Pancreas (tissue), 10 donors: ENCODE results near the gene GUCD1. TPM values are rescaled to one million over a fixed set of nuclear protein-coding genes. Genes with fewer than 3 reads are reported as not detected.

ENCODE experiments used
- ATAC-seq, 4 donors: fragments of 200-7000 bp; cut with Tn5 transposase; one replicate each; pipeline versions ENCODE4 v1.8.0 to v1.9.1; 2020; ENCODE audit warnings: mild to moderate bottlenecking in 4 of 4, moderate library complexity in 4 of 4
- DNase-seq, 6 donors: peaks; one replicate each; pipeline ENCODE4 v3.0.0-alpha.2; 2020
- FAIRE-seq: peaks from 2 replicates; lab custom pipeline; 2012; peaks lifted over from hg19 to GRCh38; lab: Jason Lieb, UNC
- H3K27ac ChIP-seq, 4 donors: fragments of 200-600 bp; sonication (generic); 1 replicate in 3 of 4; 2 replicates in 1 of 4; pipeline versions ENCODE4 v1.5.0 to v1.8.0; 2020
- H3K27me3 ChIP-seq, 4 donors: fragments of 200-600 bp; one replicate each; pipeline ENCODE4 v1.8.0; 2021
- H3K36me3 ChIP-seq, 3 donors: fragments of 200-600 bp; sonication (generic) in 1 of 3; one replicate each; pipeline versions ENCODE4 v1.5.0 to v1.8.0; 2020 to 2021
- H3K4me1 ChIP-seq, 3 donors: fragments of 200-600 bp; one replicate each; pipeline ENCODE4 v1.8.0; 2021
- H3K4me3 ChIP-seq, 4 donors: fragments of 200-600 bp; sonication (generic) in 2 of 4; one replicate each; pipeline versions ENCODE4 v1.5.0 to v1.8.0; 2020 to 2021
- H3K9me3 ChIP-seq, 4 donors: fragments of 200-600 bp; one replicate each; pipeline ENCODE4 v1.8.0; 2021
- CTCF ChIP-seq, 4 donors: fragments of 200-600 bp; sonication (generic) in 3 of 4; IDR thresholded peaks; one replicate each; pipeline versions ENCODE4 v1.5.0 to v1.8.0; 2021; ENCODE audit warnings: antibody characterized with exemption in 4 of 4
- WGBS, 2 donors: extraction: QIAGEN DNeasy Blood & Tissue Kit; methylation state at CpG; one replicate each; pipeline ENCODE4 v1.1.7; 2013; 5-methylcytosine and 5-hydroxymethylcytosine counted together
- intact Hi-C, 3 donors: fragments of 100-400 bp; cut with DNase I; formaldehyde crosslinking; loops; one replicate each; pipeline versions ENCODE4 v1.11.1 to v1.14.2; 2022
- polyA plus RNA-seq, 2 donors: library from polyadenylated mRNA; stranded (reverse); fragments of 200-250 nt; gene quantifications; one replicate each; pipeline ENCODE4 v1.2.3, GENCODE V29; 2013
- total RNA-seq, 6 donors: library from RNA; stranded (reverse); fragmentation: NEBNext Ultra II Directional in 4 of 6; extraction: Animal tissue kit (Norgen Biotek cat#: 25700) in 4 of 6; gene quantifications; one replicate each; pipeline versions ENCODE4 v1.2.1 to v1.2.4, GENCODE V29; 2021 to 2023
- donor health status: healthy with polysubstance abuse.
- donor health status: DM: no; HTN: no; CAD: no; lungs with moderate emphysema.
- donor health status: DM: no; HTN: no; CAD: no.
- donor health status: control.
- donor health status: control.
- donor health status: Bipolar disorder and iron deficiency.
- donor health status: DM: yes; HTN: yes; CAD: no.
- donor health status: DM: no; HTN: no; CAD: no.
- donor health status: DM: no; HTN: no; CAD: no.
- donor health status: DM: yes; HTN: yes; CAD: no.

Gene GUCD1
- total and polyA plus RNA-seq, 8 donors = 39.9 to 55.2 (median 45.9) TPM

DNA sequence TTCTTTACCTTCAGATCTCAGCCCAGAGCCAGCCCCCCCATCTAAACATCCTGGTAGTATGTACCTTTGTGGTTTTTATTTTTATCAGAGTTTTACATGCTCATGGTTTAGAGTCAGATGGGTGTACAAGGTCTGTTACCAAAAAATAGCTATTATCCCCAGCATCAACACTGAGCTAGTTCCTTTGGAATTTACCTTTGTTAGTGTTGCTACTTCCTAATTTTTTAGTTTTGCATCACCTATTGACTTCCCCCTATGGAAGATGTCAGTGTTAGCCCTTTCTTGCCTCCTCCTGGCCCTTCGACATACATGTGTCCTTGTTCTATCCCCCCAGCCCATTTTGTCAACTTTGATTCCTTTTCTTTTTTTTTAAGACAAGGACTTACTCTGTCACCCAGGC is 52.4 kb downstream of the GUCD1 start:
- H3K36me3 ChIP-seq = no peaks in the 10 kb centered on the region
- TF ChIP-seq CTCF (IDR thresholded peaks at IDR 0.05) = no peak
- no peaks in the 10 kb centered on the region for H3K27me3 ChIP-seq
- ATAC-seq (no peak), DNase-seq (no peak), FAIRE-seq (no peak)
- no peaks in the 10 kb centered on the region for H3K9me3 ChIP-seq
- H3K4me1 ChIP-seq = no peaks in the 10 kb centered on the region
- intact Hi-C loops = no loop called here
- H3K4me3 ChIP-seq = no peak overlapping the region
- WGBS, 2 donors = 75 to 78% methylated on average over 1 of the region's 1 CpG
- H3K27ac ChIP-seq = no peak overlapping the region

- ATAC-seq (no peak), DNase-seq (no peak), FAIRE-seq (no peak)
- Histone ChIP-seq H3K9me3 (no peaks in the 10 kb centered on the region), H3K27me3 (no peaks in the 10 kb centered on the region), H3K4me1 (no peaks in the 10 kb centered on the region), H3K36me3 (no peaks in the 10 kb centered on the region), H3K4me3 (no peak overlapping the region), H3K27ac (no peak overlapping the region)
- intact Hi-C loops = no loop called here
- TF ChIP-seq CTCF (IDR thresholded peaks at IDR 0.05) = no peak
- 74 to 85% methylated on average over 7 of the region's 7 CpGs for WGBS, 2 donors
Measured at GRCh38 chr22:24502034-24502433, 52.9 kb downstream of the GUCD1 start.

DNA sequence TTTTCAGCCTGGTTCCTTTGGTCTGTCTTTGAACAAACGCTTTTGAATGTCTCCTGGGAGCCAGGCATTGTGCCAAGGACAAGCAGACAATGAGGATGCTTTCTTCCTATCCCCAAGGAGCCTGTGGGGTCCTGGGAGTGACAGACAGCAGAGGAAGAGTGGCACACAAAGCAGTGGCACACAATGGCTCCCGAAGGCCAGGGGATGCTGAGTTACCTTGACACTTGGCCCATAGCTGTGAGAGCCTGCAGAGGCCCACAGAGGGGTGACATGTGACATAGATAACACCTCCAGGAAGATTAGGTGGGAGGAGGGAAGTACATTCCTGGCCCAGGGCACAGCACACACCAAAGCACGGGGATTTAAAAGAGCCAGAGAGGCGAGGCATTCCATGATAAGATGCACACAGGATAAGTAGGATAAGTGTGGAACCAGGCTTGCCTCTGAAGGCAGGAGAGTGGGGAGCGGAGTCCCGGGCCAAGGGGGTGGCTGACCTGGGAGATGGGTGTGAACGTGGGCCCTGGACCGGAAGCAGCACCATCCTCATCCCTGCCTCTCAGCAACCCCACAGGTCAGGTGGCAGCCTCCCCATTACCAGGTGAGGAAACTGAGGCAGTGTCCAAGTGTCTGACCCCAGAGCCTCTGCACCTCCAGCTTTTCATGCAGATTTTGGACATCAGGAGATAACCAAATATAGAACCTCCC is 53.5 kb downstream of the GUCD1 start:
- no peak for DNase-seq
- intact Hi-C loops = no loop called here
- Histone ChIP-seq H3K4me3 (no peak overlapping the region), H3K27me3 (no peaks in the 10 kb centered on the region), H3K9me3 (no peaks in the 10 kb centered on the region), H3K27ac (no peak overlapping the region), H3K36me3 (no peaks in the 10 kb centered on the region), H3K4me1 (no peaks in the 10 kb centered on the region)
- no peak for TF ChIP-seq CTCF (IDR thresholded peaks at IDR 0.05)
- WGBS, 2 donors = 65 to 73% methylated on average over 8 of the region's 8 CpGs
- ATAC-seq = no peak
- FAIRE-seq = no peak

DNA sequence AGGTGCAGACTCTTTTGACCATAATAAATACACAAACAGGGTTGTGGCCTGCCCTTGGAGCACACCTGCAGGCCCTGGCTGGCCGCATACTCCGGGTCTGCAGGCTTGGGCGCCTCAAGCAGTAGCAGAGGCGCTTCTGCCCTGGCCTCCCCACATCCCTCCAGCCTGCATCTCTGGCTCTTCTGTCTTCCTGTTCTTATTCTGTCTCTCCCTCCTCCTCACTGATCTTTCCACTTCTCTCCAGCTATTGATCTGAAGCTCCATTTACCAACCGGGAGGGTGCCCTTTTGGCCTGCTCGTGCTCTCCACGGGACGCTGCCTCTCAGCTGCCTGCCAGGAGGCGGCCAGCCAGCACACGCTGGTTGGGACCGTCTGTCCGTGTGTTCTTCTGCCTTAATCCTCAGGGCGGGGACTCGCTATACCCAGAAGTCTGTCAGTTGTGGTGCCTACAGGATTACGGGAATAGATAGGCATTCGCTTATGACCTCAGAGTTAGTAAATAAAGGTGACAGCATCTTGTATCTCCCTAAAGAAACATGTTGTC is 54.6 kb downstream of the GUCD1 start:
- 77 to 78% methylated on average over 16 of the region's 16 CpGs for WGBS, 2 donors
- intact Hi-C loops = no loop called here
- no peaks in the 10 kb centered on the region for H3K4me1 ChIP-seq
- no peaks in the 10 kb centered on the region for H3K9me3 ChIP-seq
- no peak for ATAC-seq
- no peak for DNase-seq
- H3K27ac ChIP-seq = no peak overlapping the region
- TF ChIP-seq CTCF (IDR thresholded peaks at IDR 0.05) = no peak
- no peak overlapping the region for H3K4me3 ChIP-seq
- no peaks in the 10 kb centered on the region for H3K27me3 ChIP-seq
- no peaks in the 10 kb centered on the region for H3K36me3 ChIP-seq
- no peak for FAIRE-seq

- 92 to 93% methylated on average over 10 of the region's 10 CpGs for WGBS, 2 donors
- no peak overlapping the region for H3K27ac ChIP-seq
- ATAC-seq (no peak), FAIRE-seq (no peak), DNase-seq (no peak)
- no peak overlapping the region for H3K4me3 ChIP-seq
- no peaks in the 10 kb centered on the region for H3K9me3 ChIP-seq
- intact Hi-C loops = no loop called here
- H3K27me3 ChIP-seq = no peaks in the 10 kb centered on the region
- no peaks in the 10 kb centered on the region for H3K36me3 ChIP-seq
- H3K4me1 ChIP-seq = no peaks in the 10 kb centered on the region
- no peak for TF ChIP-seq CTCF (IDR thresholded peaks at IDR 0.05)
Measured at GRCh38 chr22:24499706-24500276, 55.1 kb downstream of the GUCD1 start.
